TTC549 (cell line): ENCODE results near the gene COX6B1.
A peak's percentile ranks its signal among the peaks of the same experiment; 100 is the strongest.
"Not testable (repeated sequence)": the region's sequence is repeated elsewhere in the genome, so short reads cannot be mapped to it uniquely, and the experiment has no call there.

ENCODE experiments used
- FAIRE-seq: peaks from 2 replicates; lab custom pipeline; 2012; peaks lifted over from hg19 to GRCh38; lab: Jason Lieb, UNC

The COX6B1 gene

DNA sequence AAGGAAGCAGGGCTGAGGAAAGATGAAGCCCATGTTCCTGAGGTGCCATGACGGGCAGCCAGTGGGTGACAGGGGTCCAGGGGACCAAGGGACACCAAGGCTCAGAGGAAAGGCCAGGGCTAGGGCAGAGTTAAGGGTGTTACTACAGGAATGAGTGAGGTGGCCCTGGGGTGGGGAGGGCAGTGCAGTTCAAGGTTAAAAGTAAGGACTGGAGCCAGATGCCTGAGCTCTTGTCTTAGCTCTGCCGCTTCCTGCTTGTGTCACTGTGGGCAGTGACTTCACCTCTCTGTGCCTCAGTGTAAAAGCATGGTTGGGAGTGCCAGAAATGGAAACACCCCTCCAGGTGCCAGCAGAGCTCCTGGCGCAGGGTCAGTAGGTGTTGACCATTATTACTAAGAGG is 11.5 kb upstream of the COX6B1 start:
- FAIRE-seq, result no peak

DNA sequence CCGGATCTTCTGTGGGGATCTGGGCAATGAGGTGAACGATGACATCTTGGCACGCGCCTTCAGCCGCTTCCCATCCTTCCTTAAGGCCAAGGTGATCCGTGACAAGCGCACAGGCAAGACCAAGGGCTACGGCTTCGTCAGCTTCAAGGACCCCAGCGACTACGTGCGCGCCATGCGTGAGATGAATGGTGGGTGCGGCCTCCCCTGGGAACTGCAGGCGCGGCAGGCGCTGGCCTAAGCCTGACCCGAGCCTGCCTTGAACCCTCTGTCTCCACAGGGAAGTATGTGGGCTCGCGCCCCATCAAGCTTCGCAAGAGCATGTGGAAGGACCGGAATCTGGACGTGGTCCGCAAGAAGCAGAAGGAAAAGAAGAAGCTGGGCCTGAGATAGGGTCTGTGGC is 11.0 kb upstream of the COX6B1 start:
- no peak for FAIRE-seq

DNA sequence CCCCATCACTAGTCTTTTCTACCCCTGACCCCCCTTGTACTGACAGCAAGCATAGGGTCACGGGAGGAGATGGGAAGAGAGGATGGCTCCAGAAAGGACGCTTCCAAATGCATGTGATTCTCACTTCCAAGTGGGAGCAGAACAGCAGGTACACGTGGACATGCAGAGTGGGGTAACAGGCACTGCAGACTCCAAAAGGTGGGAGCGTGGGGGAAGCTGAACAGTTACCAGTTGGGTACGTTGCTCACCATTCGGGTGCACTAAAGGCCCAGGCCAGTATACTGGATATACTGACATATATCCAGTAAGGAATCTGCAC is 8.8 kb upstream of the COX6B1 start:
- no peak for FAIRE-seq

DNA sequence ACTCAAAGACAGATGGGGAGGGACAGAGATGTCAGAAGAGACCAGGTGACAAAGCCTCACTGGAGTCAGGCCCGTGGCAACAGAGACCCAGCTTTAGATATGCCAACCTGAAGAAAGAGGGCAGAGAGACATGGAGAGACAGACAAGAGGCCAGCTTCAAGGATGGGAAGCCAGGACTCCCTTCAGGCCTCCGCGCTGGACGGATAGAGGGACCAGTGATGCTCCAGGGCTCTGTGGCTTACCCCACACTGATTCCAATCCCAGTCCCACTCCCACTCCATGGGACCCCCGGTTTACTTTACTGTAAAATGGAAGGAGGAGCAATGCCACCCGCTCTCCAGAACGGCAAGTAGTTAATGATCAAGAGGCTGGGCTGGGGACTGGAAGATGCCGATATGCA is 8.3 kb upstream of the COX6B1 start:
- FAIRE-seq, result no peak

DNA sequence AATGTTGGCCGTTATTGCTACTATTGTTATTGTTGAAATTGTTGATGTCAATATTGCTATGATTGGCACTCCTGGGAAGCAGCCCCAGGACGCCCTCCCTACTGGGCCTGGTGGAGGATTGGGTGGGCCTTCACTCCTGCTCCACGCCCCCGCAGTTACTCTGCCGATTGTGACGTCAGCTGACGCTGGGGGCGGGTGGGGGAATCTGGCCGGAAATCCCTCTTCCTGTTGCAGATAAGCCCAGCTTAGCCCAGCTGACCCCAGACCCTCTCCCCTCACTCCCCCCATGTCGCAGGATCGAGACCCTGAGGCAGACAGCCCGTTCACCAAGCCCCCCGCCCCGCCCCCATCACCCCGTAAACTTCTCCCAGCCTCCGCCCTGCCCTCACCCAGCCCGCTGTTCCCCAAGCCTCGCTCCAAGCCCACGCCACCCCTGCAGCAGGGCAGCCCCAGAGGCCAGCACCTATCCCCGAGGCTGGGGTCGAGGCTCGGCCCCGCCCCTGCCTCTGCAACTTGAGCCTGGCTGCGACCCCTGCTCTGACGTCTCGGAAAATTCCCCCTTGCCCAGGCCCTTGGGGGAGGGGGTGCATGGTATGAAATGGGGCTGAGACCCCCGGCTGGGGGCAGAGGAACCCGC is 6.5 kb upstream of the COX6B1 start, which contains the start of gene ETV2:
TSS of gene ETV2 (plus strand) at position 231 of the 637 bp plus-strand sequence. CDS start 716 bp downstream, outside the sequence.
- no peak for FAIRE-seq

DNA sequence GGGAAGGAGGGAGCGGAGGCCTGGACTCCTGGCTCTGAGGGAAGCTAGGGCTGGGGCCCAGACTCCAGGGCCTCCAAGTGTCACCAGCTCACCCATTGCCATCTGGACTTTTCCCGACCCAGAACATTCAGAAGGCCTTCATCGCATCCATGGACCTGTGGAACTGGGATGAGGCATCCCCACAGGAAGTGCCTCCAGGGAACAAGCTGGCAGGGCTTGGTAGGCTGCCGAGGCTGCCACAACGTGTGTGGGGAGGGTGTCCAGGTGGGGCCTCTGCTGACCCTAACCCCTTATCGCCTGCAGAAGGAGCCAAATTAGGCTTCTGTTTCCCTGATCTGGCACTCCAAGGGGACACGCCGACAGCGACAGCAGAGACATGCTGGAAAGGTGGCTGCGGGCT is 5.8 kb upstream of the COX6B1 start:
- FAIRE-seq, result no peak

DNA sequence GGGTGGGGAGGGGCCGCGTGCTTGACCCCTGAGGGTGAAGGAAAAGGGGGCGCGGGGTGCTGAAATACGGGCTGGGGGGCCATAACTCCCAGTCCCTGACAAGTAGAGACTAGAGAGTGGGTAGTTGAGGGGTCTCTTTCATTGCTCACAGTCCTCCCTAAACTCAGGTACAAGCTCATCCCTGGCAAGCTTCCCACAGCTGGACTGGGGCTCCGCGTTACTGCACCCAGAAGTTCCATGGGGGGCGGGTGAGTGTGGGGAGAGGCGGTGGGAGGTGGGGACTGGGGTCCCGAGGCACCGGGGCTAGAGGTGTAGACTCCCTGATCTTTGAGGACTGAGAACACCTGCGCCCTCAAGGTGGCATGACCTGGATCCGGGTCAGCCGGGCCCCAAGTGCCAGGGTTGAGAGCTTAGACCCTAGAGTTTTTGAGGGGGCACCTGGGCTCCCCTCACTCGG is 5.3 kb upstream of the COX6B1 start:
- FAIRE-seq, result no peak

DNA sequence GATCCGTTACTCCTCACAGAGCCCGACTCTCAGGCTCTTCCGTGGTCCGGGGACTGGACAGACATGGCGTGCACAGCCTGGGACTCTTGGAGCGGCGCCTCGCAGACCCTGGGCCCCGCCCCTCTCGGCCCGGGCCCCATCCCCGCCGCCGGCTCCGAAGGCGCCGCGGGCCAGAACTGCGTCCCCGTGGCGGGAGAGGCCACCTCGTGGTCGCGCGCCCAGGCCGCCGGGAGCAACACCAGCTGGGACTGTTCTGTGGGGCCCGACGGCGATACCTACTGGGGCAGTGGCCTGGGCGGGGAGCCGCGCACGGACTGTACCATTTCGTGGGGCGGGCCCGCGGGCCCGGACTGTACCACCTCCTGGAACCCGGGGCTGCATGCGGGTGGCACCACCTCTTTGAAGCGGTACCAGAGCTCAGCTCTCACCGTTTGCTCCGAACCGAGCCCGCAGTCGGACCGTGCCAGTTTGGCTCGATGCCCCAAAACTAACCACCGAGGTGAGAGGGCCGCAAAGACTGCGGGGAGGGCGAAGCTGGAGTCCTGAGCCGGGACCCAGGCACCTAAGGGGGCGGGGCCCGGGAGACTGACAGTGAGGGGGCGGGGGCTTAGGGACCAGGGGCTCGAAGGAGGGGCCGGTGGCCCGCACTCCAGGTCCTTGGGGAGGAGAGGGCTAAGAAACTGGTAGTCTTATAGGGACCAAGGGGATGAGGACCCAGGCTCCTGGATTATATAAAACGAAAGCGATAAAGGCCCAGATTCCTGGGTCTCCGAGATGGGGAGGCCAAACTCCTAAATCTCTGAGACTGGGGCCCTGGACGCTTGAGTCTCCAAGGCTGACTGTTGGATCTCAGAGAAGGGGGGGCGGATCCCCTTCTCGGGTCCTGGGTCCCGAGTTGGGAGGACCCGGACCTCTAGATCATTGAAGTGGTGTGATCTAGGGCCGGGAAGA is 4.6 kb upstream of the COX6B1 start:
- no peak for FAIRE-seq

DNA sequence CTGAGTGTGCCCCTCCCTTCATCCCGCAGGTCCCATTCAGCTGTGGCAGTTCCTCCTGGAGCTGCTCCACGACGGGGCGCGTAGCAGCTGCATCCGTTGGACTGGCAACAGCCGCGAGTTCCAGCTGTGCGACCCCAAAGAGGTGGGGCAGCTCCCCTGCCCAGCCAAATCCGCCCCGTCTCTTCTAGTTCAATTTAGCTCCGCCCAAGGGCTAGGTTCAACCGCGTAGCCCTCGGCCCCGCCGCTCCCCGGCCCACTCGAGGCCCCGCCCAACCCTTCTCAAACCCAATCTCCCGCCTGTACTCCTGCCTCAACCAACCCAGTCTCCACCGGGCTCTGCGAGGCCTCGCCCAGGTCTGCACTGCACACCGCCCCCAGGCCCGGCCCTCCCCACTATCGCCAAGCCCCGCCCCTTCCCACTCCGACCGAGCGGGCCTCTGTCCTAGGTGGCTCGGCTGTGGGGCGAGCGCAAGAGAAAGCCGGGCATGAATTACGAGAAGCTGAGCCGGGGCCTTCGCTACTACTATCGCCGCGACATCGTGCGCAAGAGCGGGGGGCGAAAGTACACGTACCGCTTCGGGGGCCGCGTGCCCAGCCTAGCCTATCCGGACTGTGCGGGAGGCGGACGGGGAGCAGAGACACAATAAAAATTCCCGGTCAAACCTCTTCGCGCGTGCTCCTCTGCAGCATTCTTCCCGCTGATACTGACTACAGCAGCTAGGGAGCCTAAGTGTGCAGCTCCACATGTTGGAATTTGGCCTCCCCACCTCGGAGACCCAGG is 3.7 kb upstream of the COX6B1 start:
- peak; percentile 66 for FAIRE-seq

DNA sequence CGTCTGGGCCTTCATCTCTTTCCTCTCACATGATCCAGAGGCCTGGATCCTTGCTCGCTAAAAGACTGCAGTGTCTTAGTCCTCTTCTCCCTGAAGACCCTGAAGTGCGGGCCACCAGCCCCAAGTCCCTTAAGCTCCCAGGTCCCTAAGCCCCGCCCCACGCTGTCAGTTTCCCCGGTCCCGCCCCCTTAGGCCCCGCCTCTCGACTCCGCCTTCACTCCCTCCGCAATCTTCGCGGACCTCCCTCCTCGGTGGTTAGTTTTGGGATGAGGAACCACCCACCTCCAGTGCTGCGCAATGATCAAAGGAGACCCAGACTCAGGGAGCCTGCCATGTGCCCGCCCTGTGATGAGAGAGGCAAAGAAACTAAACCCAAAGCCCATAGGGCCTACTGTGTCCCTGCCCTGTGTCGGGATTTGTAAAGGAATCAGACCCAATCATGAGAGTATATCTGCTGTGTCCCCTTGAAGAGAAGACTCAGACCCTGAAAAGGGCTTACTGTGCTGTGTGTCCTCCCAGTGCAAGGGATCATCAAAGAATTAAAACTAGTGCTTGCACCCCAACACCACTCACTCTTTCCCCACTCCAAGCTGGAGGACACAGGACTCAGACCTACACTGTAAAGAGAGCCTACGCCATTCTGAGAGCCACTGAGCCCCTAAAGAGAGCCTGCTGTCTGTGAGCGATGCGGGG is 3.0 kb upstream of the COX6B1 start:
- FAIRE-seq, result no peak

DNA sequence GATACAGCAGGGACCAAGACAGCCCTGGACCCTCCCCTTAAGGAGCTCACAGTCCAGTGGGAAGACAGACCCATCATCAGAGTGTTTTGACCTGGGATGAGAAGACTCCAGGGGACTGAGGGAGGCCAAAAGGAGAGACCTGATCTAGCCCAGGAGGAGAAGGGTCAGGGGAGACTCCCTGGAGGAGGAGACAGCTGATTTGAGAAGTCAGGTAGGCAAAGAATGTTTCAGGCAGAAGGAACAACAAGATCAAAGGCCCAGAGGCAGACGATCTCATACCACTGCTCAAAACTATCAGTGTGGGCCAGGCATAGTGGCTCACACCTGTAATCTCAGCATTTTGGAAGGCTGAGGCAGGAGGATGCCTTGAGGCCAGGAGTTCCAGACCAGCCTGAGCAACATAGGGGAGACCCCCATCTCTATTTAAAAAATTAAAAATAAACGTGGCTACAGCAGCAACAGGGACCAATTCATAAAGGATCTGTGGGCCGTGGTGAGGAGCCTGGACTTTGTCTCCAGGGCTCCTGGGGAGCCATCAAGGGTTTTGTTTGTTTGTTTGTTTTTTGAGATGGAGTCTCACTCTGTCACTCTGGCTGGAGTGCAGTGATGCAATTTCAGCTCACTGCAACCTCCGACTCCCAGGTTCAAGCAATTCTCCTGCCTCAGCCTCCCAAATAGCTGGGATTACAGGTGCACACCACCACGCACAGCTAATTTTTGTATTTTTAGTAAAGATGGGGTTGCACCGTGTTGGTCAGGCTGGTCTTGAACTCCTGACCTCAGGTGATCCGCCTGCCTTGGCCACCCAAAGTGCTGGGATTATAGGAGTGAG is 2.2 kb upstream of the COX6B1 start:
- FAIRE-seq, result no peak

DNA sequence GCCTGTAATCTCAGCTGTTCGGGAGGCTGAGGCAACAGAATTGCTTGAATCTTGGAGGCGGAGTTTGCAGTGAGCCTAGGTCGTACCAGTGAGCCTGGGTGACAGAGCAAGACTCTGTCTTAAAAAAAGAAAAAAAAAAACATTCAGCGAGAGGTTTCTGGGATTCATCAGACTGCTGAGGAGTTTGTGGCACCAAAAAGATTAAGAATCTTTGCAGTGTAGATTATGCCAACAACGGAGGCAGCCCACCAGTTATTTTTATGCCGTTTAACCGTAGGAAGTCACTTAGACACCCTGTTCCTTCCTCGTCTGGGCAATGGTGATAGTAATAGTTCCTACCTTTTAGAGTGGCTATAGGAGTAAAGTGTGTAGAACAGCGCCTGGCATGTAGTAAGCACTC is 2.5 kb downstream of the COX6B1 start:
- FAIRE-seq, result no peak

DNA sequence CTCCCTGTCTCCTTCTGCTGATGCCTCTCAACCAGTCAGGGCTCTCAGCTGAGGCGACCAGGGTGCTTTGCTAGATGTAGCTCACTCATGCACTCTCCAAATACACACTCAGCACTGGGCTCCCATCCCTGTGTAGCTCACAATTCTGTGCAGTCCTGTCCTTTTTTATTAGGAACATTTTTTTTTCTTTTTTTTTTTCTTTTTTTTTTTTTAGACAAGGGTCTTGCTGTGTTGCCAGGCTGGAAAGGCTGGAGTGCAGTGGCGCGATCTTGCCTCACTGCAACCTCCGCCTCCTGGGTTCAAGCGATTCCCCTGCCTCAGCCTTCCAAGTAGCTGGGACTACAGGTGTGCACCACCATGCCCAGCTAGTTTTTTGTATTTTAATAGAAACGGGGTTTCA is 6.7 kb downstream of the COX6B1 start:
- not testable (repeated sequence) for FAIRE-seq

DNA sequence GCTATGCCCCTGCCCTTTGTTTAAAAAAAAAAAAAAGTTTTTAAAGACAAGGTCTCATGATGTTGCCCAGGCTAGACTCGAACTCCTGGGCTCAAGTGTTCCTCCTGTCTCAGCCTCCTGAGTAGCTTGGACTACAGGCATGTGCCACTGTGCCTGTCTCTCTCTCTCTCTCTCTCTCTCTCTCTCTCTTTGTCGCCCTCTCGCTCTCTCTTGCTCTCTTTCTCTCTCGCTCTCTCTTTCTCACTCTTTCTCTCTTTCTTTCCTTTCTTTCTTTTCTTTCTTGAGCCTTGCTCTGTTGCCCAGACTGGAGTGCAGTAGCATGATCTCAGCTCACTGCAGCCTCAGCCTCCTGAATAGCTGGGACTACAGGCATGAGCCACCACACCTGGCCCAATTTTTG is 7.5 kb downstream of the COX6B1 start:
- FAIRE-seq, result no peak

DNA sequence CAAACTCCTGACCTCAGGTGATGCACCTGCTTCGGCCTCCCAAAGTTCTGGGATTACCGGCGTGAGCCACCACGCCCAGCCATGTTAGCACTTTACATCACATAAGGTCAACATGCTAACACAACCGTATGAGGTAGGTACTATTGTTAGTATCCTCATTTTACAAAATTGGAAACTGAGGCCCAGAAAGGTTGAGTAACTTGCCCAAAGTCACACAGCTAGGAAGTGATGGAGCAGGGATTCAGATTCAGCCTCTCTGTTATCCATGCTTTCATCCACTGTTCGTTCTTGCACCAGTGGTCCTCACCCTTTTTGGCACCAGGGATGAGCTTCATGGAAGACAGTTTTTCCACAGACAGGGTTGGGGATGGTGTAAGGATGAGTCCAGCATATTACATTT is 8.6 kb downstream of the COX6B1 start:
- no peak for FAIRE-seq

DNA sequence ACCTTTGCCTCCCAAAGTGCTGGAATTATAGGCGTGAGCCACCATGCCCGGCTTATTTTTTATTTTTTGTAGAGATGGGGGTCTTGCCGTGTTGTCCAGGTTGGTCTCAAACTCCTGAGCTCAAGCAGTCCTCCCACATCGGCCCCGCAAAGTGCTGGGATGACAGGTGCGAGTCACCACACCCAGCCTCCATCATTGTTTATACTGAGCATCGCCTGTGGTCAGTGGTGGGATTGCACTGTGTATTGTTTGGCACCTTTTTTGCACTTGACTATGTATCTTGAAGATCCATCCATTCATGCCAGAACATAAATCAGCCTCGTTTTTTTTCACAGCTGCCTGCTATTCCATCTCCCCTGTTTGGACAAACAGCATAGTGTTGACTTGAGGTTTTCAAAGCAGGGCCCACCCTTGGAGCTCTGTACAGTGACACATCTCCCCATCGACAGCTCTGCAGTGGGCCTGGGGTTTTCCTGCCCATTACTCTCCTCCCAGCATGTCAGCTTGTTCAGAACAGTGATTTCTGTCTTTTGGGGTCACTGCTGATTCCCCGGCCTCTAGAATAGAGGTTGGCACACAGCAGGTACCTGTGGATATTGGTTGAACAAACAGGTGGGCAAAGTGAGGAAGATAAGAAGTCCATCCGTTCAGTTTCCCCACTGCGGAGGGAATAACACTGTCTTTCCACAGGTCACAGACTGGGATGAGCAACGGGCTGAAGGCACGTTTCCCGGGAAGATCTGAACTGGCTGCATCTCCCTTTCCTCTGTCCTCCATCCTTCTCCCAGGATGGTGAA is 10.0 kb downstream of the COX6B1 start:
- FAIRE-seq, result no peak

DNA sequence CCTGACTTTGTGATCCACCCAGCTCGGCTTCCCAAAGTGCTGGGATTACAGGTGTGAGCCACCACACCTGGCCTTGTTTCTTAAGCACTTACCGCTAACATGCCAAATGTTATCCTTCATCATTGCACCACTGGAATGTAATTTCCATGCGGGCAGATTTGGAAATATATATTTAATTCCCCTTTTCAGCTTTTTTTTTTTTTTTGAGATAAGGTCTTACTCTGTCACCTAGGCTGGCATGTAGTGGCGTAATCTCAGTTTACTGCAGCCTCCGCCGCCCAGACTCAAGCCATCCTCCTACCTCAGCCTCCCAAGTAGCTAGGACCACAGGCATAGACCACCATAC is 13.8 kb downstream of the COX6B1 start:
- no peak for FAIRE-seq

DNA sequence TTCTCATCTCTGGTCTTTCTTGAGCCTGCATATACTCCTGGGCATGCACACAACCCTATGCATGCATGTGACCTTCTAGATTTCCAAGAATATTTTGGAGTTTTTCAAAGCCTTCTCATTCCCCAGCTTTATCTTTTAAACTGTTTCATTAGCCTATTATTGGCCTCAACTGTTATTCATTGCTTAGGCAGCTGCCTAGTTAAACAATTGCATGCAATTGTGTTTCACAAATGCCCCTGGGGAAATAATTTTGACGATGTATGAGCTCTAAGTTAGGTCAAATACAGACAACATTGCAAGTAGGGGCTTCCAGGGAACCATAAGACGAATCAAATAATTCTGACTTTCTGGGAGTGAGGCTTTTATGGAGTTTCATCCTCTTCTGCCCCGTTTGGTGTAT is 15.9 kb downstream of the COX6B1 start:
- no peak for FAIRE-seq

DNA sequence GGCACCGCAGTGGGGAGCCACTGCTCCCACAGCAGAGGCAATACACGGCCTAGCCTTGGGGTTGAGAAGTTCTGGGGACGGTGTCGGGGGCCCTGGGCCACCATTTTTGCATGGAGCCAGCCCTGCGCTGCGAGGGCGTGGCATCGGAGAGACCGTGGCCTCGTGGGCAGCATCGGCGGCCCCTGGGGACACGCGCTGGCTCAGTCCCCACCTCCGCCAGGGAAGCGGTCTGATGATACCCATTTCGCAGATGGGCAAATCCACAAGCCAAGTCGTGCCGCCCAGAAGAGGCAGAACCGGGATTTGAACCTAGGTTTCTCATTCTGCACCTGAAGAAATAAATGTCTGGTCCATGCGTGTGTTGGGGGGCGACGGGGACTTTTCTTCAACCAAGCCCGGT is 17.0 kb downstream of the COX6B1 start:
- FAIRE-seq, result no peak

DNA sequence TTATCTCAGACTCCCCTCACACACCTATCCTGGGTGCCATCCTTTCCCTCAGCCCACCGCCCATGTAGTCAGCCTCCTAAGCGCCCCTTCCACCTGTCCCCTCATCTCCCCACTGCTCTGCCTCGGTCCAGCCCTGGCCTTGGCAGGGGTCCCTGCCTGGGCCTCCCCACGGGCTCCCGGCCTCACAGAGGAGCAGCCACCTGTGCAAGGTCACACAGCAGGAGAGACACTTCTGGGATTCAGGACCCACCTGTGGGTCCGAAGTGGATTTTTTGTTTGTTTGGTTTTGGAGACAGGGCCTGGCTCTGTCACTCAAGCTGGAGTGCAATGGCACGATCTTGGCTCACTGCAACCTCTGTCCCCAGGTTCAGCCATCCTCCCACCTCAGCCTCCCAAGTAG is 17.5 kb downstream of the COX6B1 start:
- FAIRE-seq, result no peak
